ENCODE data around the gene CTCF.

- TF ChIP-seq CTCF (IDR thresholded peaks at IDR 0.05; ENCODE audit: low read depth, low read length, missing input control) (no peak), HNF4G (IDR thresholded peaks at IDR 0.05) (no peak), GABPA (IDR thresholded peaks at IDR 0.05 in 1 of 2, conservative IDR thresholded peaks at IDR 0.05 in 1 of 2) (peak in 1 of 2 donors; percentile 82), MAX (IDR thresholded peaks at IDR 0.05) (no peak), SP1 (IDR thresholded peaks at IDR 0.05) (peak; percentile 5), RAD21 (IDR thresholded peaks at IDR 0.05) (no peak), EGR1 (IDR thresholded peaks at IDR 0.05; ENCODE audit: low read depth in 2 of 2) (no peak), REST (IDR thresholded peaks at IDR 0.05) (no peak), ATF3 (IDR thresholded peaks at IDR 0.05) (no peak), TAF1 (conservative IDR thresholded peaks at IDR 0.05) (no peak), JUND (IDR thresholded peaks at IDR 0.05) (no peak), YY1 (IDR thresholded peaks at IDR 0.05) (peak; percentile 38)
Measured at GRCh38 chr16:67659675-67660563, 97.6 kb downstream of the CTCF start, which contains the start of gene ACD.
